HFFc6 (cell line): ENCODE measurements around the gene BTBD10. TPM values are rescaled to one million over a fixed set of nuclear protein-coding genes. Genes with fewer than 3 reads are reported as not detected.
A peak's percentile ranks its signal among the peaks of the same experiment; 100 is the strongest.

Experiments used
- DNase-seq: peaks from one replicate; pipeline ENCODE4 v3.0.0-alpha.2; 2018
- H3K27ac Mint-ChIP-seq: 2 replicates; pipeline ENCODE4 v1.8.0; 2020; ENCODE audit warnings: mild to moderate bottlenecking, mixed read lengths
- H3K27me3 Mint-ChIP-seq: 2 replicates; pipeline ENCODE4 v1.8.0; 2021; ENCODE audit warnings: mild to moderate bottlenecking, moderate library complexity, mixed read lengths; ENCODE audit not compliant: insufficient read depth
- H3K36me3 Mint-ChIP-seq: 2 replicates; pipeline ENCODE4 v1.8.0; 2021; ENCODE audit warnings: low read depth, mixed read lengths
- H3K4me1 Mint-ChIP-seq: 2 replicates; pipeline ENCODE4 v1.8.0; 2020; ENCODE audit warnings: low read depth, mixed read lengths
- H3K4me3 Mint-ChIP-seq: 2 replicates; pipeline ENCODE4 v1.8.0; 2020; ENCODE audit warnings: mild to moderate bottlenecking, moderate library complexity, mixed read lengths
- H3K9me3 Mint-ChIP-seq: 2 replicates; pipeline ENCODE4 v1.8.0; 2020; ENCODE audit warnings: mild to moderate bottlenecking, mixed read lengths
- total RNA-seq, 6 experiments: library from RNA; stranded (reverse); fragmentation: NEBNext Ultra II Directional; extraction: Animal tissue kit (Norgen Biotek cat#: 25700); gene quantifications; 2 replicates in 1 of 6; 3 replicates in 5 of 6; pipeline ENCODE4 v1.2.3, GENCODE V29; 2021
- TF ChIP-seq, protein P1 (sequence below): fragments of 200-600 bp; sonication (generic); IDR thresholded peaks from 2 replicates; pipeline ENCODE4 v1.5.0; 2021; ENCODE audit warnings: antibody characterized with exemption, mild to moderate bottlenecking

The BTBD10 gene
- total RNA-seq, 6 experiments from 2014 or later, result 30.3 to 37.2 (median 35.0) TPM

GRCh38 chr11:13487661-13488030 is 24.6 kb upstream of the BTBD10 start:
- DNase-seq, result no peak

GRCh38 chr11:13486926-13487660 is 24.1 kb upstream of the BTBD10 start:
- TF ChIP-seq, protein P1, sequence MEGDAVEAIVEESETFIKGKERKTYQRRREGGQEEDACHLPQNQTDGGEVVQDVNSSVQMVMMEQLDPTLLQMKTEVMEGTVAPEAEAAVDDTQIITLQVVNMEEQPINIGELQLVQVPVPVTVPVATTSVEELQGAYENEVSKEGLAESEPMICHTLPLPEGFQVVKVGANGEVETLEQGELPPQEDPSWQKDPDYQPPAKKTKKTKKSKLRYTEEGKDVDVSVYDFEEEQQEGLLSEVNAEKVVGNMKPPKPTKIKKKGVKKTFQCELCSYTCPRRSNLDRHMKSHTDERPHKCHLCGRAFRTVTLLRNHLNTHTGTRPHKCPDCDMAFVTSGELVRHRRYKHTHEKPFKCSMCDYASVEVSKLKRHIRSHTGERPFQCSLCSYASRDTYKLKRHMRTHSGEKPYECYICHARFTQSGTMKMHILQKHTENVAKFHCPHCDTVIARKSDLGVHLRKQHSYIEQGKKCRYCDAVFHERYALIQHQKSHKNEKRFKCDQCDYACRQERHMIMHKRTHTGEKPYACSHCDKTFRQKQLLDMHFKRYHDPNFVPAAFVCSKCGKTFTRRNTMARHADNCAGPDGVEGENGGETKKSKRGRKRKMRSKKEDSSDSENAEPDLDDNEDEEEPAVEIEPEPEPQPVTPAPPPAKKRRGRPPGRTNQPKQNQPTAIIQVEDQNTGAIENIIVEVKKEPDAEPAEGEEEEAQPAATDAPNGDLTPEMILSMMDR, result peak; percentile 51; the same call in 1 of the 2 replicates
- H3K9me3 Mint-ChIP-seq, result peaks cover 18% of the 10 kb centered on the region
- peaks cover 9% of the 10 kb centered on the region for H3K27me3 Mint-ChIP-seq
- H3K27ac Mint-ChIP-seq, result no peak overlapping the region
- no peaks in the 10 kb centered on the region; the same call in 1 of the 2 replicates for H3K36me3 Mint-ChIP-seq
- H3K4me3 Mint-ChIP-seq, result no peak overlapping the region
- no peaks in the 10 kb centered on the region for H3K4me1 Mint-ChIP-seq
- DNase-seq, result no peak

More at GRCh38 chr11:13487661-13488030, 24.6 kb upstream of the BTBD10 start:
- Mint-ChIP-seq H3K36me3 (no peaks in the 10 kb centered on the region; the same call in 1 of the 2 replicates), H3K4me1 (no peaks in the 10 kb centered on the region), H3K27me3 (peaks cover 11% of the 10 kb centered on the region), H3K27ac (no peak overlapping the region), H3K4me3 (no peak overlapping the region), H3K9me3 (peaks cover 18% of the 10 kb centered on the region)
- TF ChIP-seq, protein P1, result no peak; the same call in 1 of the 2 replicates

- Mint-ChIP-seq H3K27me3 (peaks cover 12% of the 10 kb centered on the region), H3K4me3 (no peak overlapping the region), H3K36me3 (no peaks in the 10 kb centered on the region), H3K27ac (no peak overlapping the region), H3K4me1 (no peaks in the 10 kb centered on the region), H3K9me3 (peaks cover 10% of the 10 kb centered on the region)
- DNase-seq, result no peak
- TF ChIP-seq, protein P1, result no peak
Measured at GRCh38 chr11:13480198-13480597, 17.2 kb upstream of the BTBD10 start.

GRCh38 chr11:13479688-13480087 is 16.7 kb upstream of the BTBD10 start:
- DNase-seq, result no peak
- Mint-ChIP-seq H3K27ac (no peak overlapping the region), H3K36me3 (no peaks in the 10 kb centered on the region), H3K4me3 (no peak overlapping the region), H3K27me3 (peaks cover 12% of the 10 kb centered on the region), H3K9me3 (peaks cover 9% of the 10 kb centered on the region; the same call in 1 of the 2 replicates), H3K4me1 (no peaks in the 10 kb centered on the region)
- TF ChIP-seq, protein P1, result no peak

GRCh38 chr11:13475091-13475490 is 12.1 kb upstream of the BTBD10 start:
- Mint-ChIP-seq H3K9me3 (no peaks in the 10 kb centered on the region), H3K4me3 (no peak overlapping the region), H3K27me3 (peaks cover 9% of the 10 kb centered on the region), H3K27ac (no peak overlapping the region), H3K4me1 (no peaks in the 10 kb centered on the region), H3K36me3 (no peaks in the 10 kb centered on the region)
- TF ChIP-seq, protein P1, result no peak
- no peak for DNase-seq
